Measurements from ENCODE around the gene HES4.
"Not testable (repeated sequence)": the region's sequence is repeated elsewhere in the genome, so short reads cannot be mapped to it uniquely, and the experiment has no call there.

HES4 gene

GRCh38 chr1:978835-979743, 20.8 kb downstream of the HES4 start:
- no peak for ATAC-seq

GRCh38 chr1:978069-978834, 21.6 kb downstream of the HES4 start:
- ATAC-seq, result no peak

GRCh38 chr1:976791-977190, 23.1 kb downstream of the HES4 start:
- not testable (repeated sequence) for ATAC-seq

- peak; percentile 80 to 84 for ATAC-seq
Measured at GRCh38 chr1:975896-976683, 23.8 kb downstream of the HES4 start.

GRCh38 chr1:975365-975764, 24.5 kb downstream of the HES4 start:
- ATAC-seq, result no peak

GRCh38 chr1:974687-975328, 25.1 kb downstream of the HES4 start:
- ATAC-seq, result no peak

GRCh38 chr1:974293-974640, 25.6 kb downstream of the HES4 start:
- no peak for ATAC-seq

- ATAC-seq, result no peak
Measured at GRCh38 chr1:973459-974292, 26.2 kb downstream of the HES4 start.

- ATAC-seq, result no peak
Measured at GRCh38 chr1:972726-973458, 27.0 kb downstream of the HES4 start.

- ATAC-seq, result no peak
Measured at GRCh38 chr1:971751-972506, 28.0 kb downstream of the HES4 start.

- ATAC-seq, result no peak
Measured at GRCh38 chr1:970973-971730, 28.7 kb downstream of the HES4 start.

- no peak for ATAC-seq
Measured at GRCh38 chr1:970242-970972, 29.5 kb downstream of the HES4 start.

- no peak for ATAC-seq
Measured at GRCh38 chr1:969260-969855, 30.5 kb downstream of the HES4 start.

GRCh38 chr1:967466-968343, 32.2 kb downstream of the HES4 start:
- ATAC-seq, result no peak

GRCh38 chr1:966704-967300, 33.1 kb downstream of the HES4 start:
- ATAC-seq, result peak; percentile 95

GRCh38 chr1:966135-966703, 33.7 kb downstream of the HES4 start, which contains the start of gene PLEKHN1:
Gene PLEKHN1, plus strand, starts transcription at chr1:966482. Its CDS starts 50 bp downstream, at chr1:966532.
- peak; percentile 47 to 53 for ATAC-seq

Data from activated CD4-positive, CD25-positive, alpha-beta regulatory T cell treated with anti-CD3 and anti-CD28 coated beads, Interleukin-2, amount 50 U/mL, for 24 hours (primary cell).